ENCODE data around the gene EEFSEC.

The EEFSEC gene

DNA sequence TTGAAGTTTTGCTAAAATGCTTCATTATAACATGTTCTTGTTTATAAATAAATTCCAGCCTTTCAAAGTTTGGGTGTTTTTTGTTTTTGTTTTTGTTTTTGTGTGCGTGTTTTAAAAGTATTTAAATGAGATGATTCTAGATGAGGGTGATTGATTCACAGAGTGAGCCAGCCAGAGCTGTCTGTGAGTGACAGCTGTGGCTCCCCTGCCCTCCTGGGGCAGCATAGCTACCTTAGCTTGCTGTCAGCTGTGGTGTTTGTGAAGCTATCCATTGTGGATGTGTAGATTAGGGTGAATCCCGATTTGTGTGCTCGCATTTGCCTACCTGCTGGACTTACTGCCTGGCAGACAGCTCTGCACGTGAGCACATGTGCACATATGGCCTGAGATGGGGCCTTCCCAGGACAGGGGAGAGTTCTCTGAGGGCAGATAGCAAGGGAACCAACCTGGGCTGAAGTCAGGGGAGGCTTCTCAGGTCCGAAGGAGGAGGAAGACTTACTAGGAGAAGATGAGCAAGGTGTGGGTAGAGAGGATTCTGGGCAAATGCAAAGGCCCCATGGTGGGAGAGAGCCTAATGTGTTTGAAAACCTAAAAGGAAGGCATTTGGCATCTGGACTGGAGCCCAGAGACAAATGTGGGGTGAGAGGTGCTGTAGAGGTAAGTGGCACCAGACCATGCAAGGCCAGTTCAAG, 124.2 kb downstream of the EEFSEC start:
- TF ChIP-seq, protein P1, sequence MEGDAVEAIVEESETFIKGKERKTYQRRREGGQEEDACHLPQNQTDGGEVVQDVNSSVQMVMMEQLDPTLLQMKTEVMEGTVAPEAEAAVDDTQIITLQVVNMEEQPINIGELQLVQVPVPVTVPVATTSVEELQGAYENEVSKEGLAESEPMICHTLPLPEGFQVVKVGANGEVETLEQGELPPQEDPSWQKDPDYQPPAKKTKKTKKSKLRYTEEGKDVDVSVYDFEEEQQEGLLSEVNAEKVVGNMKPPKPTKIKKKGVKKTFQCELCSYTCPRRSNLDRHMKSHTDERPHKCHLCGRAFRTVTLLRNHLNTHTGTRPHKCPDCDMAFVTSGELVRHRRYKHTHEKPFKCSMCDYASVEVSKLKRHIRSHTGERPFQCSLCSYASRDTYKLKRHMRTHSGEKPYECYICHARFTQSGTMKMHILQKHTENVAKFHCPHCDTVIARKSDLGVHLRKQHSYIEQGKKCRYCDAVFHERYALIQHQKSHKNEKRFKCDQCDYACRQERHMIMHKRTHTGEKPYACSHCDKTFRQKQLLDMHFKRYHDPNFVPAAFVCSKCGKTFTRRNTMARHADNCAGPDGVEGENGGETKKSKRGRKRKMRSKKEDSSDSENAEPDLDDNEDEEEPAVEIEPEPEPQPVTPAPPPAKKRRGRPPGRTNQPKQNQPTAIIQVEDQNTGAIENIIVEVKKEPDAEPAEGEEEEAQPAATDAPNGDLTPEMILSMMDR (IDR thresholded peaks at IDR 0.05; ENCODE audit: low read depth, low read length) = no peak
- H3K4me3 ChIP-seq (ENCODE audit: low read depth, low read length) = no peak overlapping the region

DNA sequence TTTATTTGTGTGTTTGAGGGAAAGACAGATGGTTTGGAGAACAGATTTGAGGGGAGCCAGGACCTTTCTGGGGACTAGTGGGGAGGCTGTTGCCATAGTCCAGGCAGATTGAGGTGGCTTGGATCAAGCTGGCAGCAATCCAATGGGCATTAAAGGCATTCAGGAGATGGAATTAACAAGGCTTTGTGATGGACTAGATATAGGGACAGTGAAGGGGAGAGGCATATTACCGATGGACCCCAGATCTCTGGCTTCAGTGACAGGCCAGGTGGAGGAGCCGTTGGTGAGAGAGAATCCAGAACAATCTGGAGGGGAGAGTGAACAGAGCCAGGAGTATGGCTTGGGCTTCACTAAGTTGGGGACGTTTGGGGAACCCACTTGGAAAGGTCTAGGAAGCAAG, 124.8 kb downstream of the EEFSEC start:
- no peak overlapping the region for H3K4me3 ChIP-seq (ENCODE audit: low read depth, low read length)
- TF ChIP-seq, protein P1 (IDR thresholded peaks at IDR 0.05; ENCODE audit: low read depth, low read length) = no peak

DNA sequence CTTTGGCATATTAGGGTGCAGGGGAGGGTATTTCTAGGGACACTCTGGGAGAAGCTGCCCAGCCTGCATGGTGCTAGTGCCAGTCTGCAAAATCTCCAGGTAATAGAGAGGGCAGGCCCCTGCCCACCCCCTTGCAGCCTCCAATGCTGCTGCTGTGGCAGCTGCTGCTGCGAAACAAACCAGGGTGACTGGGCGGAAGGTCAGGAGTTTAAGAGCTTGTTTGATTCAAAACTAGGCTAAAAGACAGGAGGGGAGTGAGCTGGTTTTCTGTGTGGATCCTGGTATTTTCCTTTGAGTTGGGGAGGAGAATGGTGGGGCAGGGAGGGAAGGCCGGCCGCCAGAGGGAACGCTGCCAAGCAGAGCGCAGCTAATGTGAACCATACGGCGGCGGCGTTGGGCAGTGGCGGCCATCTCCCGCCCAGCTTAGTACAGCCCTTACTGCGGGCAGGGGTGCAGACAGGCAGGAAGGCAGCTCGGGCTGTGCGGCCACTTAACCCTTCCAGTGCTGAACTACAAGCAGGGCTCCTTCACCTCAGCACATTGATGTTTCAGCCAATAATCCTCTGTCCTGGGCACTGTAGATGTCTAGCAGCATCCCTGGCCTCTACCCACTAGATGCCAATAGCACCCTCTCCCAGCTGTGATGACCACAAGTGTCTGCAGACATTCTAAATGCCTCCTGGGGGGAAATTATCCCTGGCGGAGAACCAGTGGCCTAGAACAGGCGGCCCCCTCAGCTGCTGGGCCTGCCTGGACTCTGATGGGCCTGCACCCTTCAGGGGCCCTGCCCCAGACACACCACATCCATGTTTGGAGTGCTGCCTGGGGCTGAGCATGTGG, 125.7 kb downstream of the EEFSEC start:
- no peak overlapping the region for H3K4me3 ChIP-seq (ENCODE audit: low read depth, low read length)
- TF ChIP-seq, protein P1 (IDR thresholded peaks at IDR 0.05; ENCODE audit: low read depth, low read length) = no peak

DNA sequence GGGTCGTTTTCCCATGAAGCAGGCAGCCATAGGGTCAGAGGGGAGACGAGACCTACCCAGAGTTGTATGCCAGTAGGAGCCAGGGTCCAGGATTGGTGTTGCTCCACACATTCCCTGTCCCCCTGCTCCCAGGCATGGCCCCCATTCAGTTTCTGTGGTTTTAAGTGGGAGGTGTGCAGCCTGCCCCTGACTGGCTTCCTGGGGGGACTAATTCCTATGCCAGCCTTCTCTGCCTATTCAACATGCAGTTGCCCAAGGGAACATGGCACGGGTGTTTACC, 126.3 kb downstream of the EEFSEC start:
- TF ChIP-seq, protein P1 (IDR thresholded peaks at IDR 0.05; ENCODE audit: low read depth, low read length) = no peak
- H3K4me3 ChIP-seq (ENCODE audit: low read depth, low read length) = no peak overlapping the region

DNA sequence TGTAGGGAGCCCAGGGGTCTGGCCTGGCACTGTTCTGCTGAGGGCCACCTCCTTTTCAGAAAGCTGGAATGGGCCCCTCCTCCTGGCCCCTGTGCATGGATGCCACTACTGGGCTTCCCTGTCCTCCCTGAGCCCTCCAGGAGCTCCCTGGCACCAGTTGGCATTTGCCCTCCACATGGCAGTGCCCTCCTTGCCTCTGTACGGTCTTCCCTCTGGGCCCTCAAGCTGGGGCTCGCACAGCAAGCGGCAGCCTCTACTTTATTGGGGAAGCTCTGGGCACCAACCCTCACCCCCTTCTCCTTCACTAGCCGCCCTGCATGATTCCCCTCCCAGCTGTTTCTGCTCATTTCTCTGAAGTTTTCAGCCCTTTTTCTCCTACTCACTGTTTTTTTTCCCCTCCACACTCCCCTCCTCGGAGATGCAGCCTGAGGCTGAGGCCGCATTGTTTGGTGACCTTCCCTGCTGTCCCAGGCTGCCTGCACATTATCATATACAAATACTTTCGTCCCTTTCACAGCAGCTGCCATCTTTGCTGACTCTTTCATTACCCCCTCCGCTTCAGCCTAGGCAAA, 127.3 kb downstream of the EEFSEC start:
- TF ChIP-seq, protein P1 (IDR thresholded peaks at IDR 0.05; ENCODE audit: low read depth, low read length) = no peak
- H3K4me3 ChIP-seq (ENCODE audit: low read depth, low read length) = no peak overlapping the region

DNA sequence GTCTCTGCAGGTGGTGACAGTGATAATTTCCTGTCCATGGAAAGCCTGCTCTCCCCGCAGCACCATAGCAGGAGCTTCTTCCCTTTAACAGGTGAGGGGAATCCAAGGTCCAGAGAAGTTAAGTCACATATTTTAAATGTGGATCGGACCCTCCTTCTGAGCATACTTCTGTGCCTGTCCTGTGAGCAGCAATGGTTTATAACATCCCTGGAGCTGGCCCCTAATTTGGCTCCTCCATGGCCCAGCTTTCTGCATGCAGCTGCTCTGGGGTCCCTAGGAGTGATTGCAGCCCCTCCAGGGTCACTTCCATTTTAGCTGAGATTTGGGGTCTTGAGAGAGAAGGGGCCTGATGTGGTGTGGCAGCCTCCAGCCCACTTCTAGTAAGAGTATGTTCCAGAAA, 127.8 kb downstream of the EEFSEC start:
- no peak overlapping the region for H3K4me3 ChIP-seq (ENCODE audit: low read depth, low read length)
- TF ChIP-seq, protein P1 (IDR thresholded peaks at IDR 0.05; ENCODE audit: low read depth, low read length) = no peak

All from WI38 (cell line).